Bronchial epithelial cell (primary cell): ENCODE results near the gene SNAP23. TPM values are rescaled to one million over a fixed set of nuclear protein-coding genes. Genes with fewer than 3 reads are reported as not detected.

Experiments
- DNase-seq: peaks from one replicate; pipeline ENCODE4 v3.0.0-alpha.2; 2010; ENCODE audit warnings: low read depth
- FAIRE-seq: peaks from 2 replicates; lab custom pipeline; 2011; peaks lifted over from hg19 to GRCh38; lab: Jason Lieb, UNC
- H3K27me3 ChIP-seq: 2 replicates; pipeline ENCODE4 v1.5.1; 2011; ENCODE audit warnings: low read length; ENCODE audit not compliant: control insufficient read depth, insufficient read depth
- H3K36me3 ChIP-seq: 2 replicates; pipeline ENCODE4 v1.5.1; 2011; ENCODE audit warnings: low read length; ENCODE audit not compliant: control insufficient read depth, insufficient read depth
- H3K4me3 ChIP-seq: 2 replicates; pipeline ENCODE4 v1.5.1; 2011; ENCODE audit warnings: mild to moderate bottlenecking, low read depth, low read length, control low read depth
- CTCF ChIP-seq: IDR thresholded peaks from 2 replicates; pipeline ENCODE4 v1.5.1; 2011; ENCODE audit warnings: mild to moderate bottlenecking, moderate library complexity, low read length, control low read depth, inconsistent platforms; ENCODE audit not compliant: insufficient read depth, severe bottlenecking
- total RNA-seq: library from RNA; depleted of rRNA; stranded (reverse); fragments of >200 nt; gene quantifications from 2 replicates; pipeline ENCODE4 v1.2.1, GENCODE V29; 2014

Gene SNAP23
- total RNA-seq, 1 donor from 2014 or later: 58.2 TPM

- TF ChIP-seq CTCF: no peak
- DNase-seq (no peak), FAIRE-seq (no peak)
- Histone ChIP-seq H3K27me3 (no peaks in the 10 kb centered on the region), H3K4me3 (no peak overlapping the region), H3K36me3 (peaks cover 4% of the 10 kb centered on the region)
Measured at GRCh38 chr15:42453826-42454225, 41.6 kb upstream of the SNAP23 start.

GRCh38 chr15:42456531-42456930 lies 38.9 kb upstream of the SNAP23 start:
- no peak for FAIRE-seq
- TF ChIP-seq CTCF: no peak
- no peak overlapping the region for H3K4me3 ChIP-seq

GRCh38 chr15:42456971-42457370 lies 38.5 kb upstream of the SNAP23 start:
- DNase-seq: no peak
- no peak for TF ChIP-seq CTCF
- FAIRE-seq: no peak

More at GRCh38 chr15:42456531-42456930, 38.9 kb upstream of the SNAP23 start:
- Histone ChIP-seq H3K36me3 (peaks cover under 1% of the 10 kb centered on the region), H3K27me3 (no peaks in the 10 kb centered on the region)
- DNase-seq: no peak

GRCh38 chr15:42457445-42458442 lies 37.7 kb upstream of the SNAP23 start:
- Histone ChIP-seq H3K36me3 (no peaks in the 10 kb centered on the region), H3K4me3 (no peak overlapping the region), H3K27me3 (no peaks in the 10 kb centered on the region)
- DNase-seq (peak; percentile 27), FAIRE-seq (no peak)
- TF ChIP-seq CTCF: no peak

More at GRCh38 chr15:42456971-42457370, 38.5 kb upstream of the SNAP23 start:
- Histone ChIP-seq H3K27me3 (no peaks in the 10 kb centered on the region), H3K36me3 (no peaks in the 10 kb centered on the region), H3K4me3 (no peak overlapping the region)

- H3K4me3 ChIP-seq: no peak overlapping the region
- DNase-seq (no peak), FAIRE-seq (no peak)
- no peak for TF ChIP-seq CTCF
- H3K27me3 ChIP-seq: no peaks in the 10 kb centered on the region
- H3K36me3 ChIP-seq: no peaks in the 10 kb centered on the region
Measured at GRCh38 chr15:42461261-42461660, 34.2 kb upstream of the SNAP23 start.
